ENCODE measurements around the gene ALKBH3.
A peak's percentile ranks its signal among the peaks of the same experiment; 100 is the strongest.

The ALKBH3 gene

DNA sequence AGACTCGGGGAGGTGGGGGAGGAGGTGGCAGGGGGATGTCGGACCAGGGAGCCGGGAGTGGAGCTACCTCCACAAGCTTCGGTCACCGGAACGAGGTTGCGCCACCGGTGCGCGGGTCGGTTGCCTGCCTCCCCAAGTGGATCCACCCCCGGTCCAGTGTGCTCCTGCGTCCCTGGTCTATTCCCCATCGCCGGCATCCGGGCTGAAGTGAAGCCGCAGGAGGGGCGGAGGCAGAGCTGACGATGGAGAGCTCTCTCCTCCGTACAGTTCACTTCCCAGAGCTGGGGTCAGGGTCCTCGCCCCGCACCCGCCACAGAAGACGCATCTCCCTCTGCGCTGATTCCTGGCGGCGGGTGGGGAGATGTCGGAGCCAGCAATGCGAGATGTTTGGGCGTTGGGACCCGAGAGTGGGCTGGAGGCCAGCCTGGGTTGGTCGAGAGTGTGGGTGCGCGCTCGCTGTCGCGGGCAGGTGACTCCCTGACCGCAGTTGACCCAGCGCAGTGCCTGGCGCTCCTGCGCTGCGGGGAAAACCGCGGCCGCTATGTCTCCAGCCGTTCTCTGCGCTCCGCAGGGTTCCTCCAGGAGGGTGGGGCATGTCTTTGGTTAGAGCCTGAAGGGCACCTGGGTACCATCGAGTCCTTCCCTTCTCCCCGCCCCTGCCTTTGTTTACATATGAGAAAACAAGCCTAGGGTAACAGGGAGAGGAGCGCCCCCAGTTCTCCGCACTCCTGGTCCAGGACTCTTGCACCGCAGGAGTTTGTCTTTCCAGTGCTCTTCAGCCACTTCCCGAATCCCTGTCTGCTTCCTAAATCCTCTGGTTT lies 63.5 kb downstream of the ALKBH3 start:
- TF ChIP-seq CTCF (IDR thresholded peaks at IDR 0.05; ENCODE audit: insufficient read depth, low read length, poor library complexity, severe bottlenecking) = no peak
- Histone ChIP-seq H3K36me3 (ENCODE audit: control insufficient read depth, insufficient read depth, low read length) (no peaks in the 10 kb centered on the region), H3K27me3 (replicated peaks; ENCODE audit: control insufficient read depth, insufficient read depth, low read length) (peaks cover 6% of the 10 kb centered on the region), H3K4me3 (replicated peaks; ENCODE audit: low read depth, low read length) (no peak overlapping the region; the same call in 1 of the 2 replicates)
- DNase-seq (ENCODE audit: extremely low read depth, insufficient read length) = peak; percentile 25

DNA sequence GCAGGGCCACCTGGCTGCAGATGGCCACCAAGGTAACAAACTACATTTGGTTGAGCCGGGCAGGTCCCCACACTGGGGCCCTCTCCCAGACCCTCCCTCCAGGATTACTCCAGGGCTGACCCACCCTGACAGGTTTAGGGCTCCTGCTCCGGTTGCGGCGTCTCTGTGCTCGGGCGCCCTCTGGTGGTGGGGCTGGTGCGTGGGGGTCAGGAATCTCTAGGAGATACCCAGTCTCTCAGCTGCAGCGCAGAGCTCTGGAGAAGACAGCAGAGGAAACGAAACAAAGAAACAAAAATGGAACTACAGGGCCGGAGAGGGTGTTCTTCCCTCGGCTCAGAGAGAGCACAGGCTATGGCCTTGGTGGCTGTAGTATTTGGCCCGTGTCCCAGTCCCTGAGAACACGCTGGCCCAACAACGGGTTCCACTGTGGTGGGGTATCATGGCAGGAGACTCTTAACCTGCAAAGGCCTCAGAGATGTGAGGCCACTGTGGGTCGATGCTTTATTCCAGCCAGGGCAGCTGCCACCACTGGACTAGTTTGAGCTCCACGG lies 64.2 kb downstream of the ALKBH3 start:
- Histone ChIP-seq H3K4me3 (replicated peaks; ENCODE audit: low read depth, low read length) (no peak overlapping the region), H3K36me3 (ENCODE audit: control insufficient read depth, insufficient read depth, low read length) (no peaks in the 10 kb centered on the region), H3K27me3 (replicated peaks; ENCODE audit: control insufficient read depth, insufficient read depth, low read length) (peaks cover 6% of the 10 kb centered on the region)
- peak; percentile 38 for DNase-seq (ENCODE audit: extremely low read depth, insufficient read length)
- TF ChIP-seq CTCF (IDR thresholded peaks at IDR 0.05; ENCODE audit: insufficient read depth, low read length, poor library complexity, severe bottlenecking) = peak; percentile 90

- Histone ChIP-seq H3K36me3 (ENCODE audit: control insufficient read depth, insufficient read depth, low read length) (no peaks in the 10 kb centered on the region), H3K4me3 (replicated peaks; ENCODE audit: low read depth, low read length) (no peak overlapping the region), H3K27me3 (replicated peaks; ENCODE audit: control insufficient read depth, insufficient read depth, low read length) (peaks cover 4% of the 10 kb centered on the region)
- no peak for DNase-seq (ENCODE audit: extremely low read depth, insufficient read length)
- TF ChIP-seq CTCF (IDR thresholded peaks at IDR 0.05; ENCODE audit: insufficient read depth, low read length, poor library complexity, severe bottlenecking) = peak; percentile 17
Observed at GRCh38 chr11:43947003-43947500, 66.4 kb downstream of the ALKBH3 start.

GRCh38 chr11:43947815-43948214 lies 67.2 kb downstream of the ALKBH3 start:
- DNase-seq (ENCODE audit: extremely low read depth, insufficient read length) = no peak
- no peak overlapping the region for H3K4me3 ChIP-seq (replicated peaks; ENCODE audit: low read depth, low read length)
- H3K27me3 ChIP-seq (replicated peaks; ENCODE audit: control insufficient read depth, insufficient read depth, low read length) = peaks cover 4% of the 10 kb centered on the region
- TF ChIP-seq CTCF (IDR thresholded peaks at IDR 0.05; ENCODE audit: insufficient read depth, low read length, poor library complexity, severe bottlenecking) = no peak
- no peaks in the 10 kb centered on the region for H3K36me3 ChIP-seq (ENCODE audit: control insufficient read depth, insufficient read depth, low read length)

GRCh38 chr11:43948341-43949225 lies 68.0 kb downstream of the ALKBH3 start:
- Histone ChIP-seq H3K36me3 (ENCODE audit: control insufficient read depth, insufficient read depth, low read length) (no peaks in the 10 kb centered on the region), H3K4me3 (replicated peaks; ENCODE audit: low read depth, low read length) (no peak overlapping the region), H3K27me3 (replicated peaks; ENCODE audit: control insufficient read depth, insufficient read depth, low read length) (peaks cover 4% of the 10 kb centered on the region)
- no peak for DNase-seq (ENCODE audit: extremely low read depth, insufficient read length)
- TF ChIP-seq CTCF (IDR thresholded peaks at IDR 0.05; ENCODE audit: insufficient read depth, low read length, poor library complexity, severe bottlenecking) = no peak
